ENCODE results near the gene CNTNAP1.
"Not testable (repeated sequence)": the region's sequence is repeated elsewhere in the genome, so short reads cannot be mapped to it uniquely, and the experiment has no call there.

CNTNAP1 gene

DNA sequence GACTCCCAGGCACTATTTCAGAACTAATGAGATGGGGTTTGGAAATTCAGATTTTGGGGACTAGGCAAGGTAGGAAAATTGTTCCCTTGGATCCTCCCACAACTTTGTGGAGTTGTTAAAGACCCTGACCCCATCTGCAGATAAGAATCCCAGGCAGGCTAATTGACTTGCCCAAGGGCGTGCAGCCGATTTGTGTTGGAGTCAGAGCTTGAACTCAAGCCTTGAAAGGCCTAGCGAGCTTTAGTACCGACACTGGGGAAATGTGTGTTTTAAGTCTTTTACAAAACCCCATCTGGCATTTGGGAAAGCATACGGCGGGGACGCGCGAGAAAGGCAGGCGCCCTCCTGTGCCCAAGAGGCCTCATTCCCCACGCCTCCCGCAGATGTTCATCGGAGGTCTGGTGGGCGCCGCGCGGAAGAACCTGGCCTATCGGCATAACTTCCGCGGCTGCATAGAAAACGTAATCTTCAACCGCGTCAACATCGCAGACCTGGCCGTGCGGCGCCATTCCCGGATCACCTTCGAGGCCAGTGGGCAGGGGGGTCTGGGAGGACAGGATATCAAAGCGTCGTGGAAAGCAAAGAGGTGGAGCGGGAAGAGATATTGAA is 4.3 kb downstream of the CNTNAP1 start:
- DNase-seq, result no peak

DNA sequence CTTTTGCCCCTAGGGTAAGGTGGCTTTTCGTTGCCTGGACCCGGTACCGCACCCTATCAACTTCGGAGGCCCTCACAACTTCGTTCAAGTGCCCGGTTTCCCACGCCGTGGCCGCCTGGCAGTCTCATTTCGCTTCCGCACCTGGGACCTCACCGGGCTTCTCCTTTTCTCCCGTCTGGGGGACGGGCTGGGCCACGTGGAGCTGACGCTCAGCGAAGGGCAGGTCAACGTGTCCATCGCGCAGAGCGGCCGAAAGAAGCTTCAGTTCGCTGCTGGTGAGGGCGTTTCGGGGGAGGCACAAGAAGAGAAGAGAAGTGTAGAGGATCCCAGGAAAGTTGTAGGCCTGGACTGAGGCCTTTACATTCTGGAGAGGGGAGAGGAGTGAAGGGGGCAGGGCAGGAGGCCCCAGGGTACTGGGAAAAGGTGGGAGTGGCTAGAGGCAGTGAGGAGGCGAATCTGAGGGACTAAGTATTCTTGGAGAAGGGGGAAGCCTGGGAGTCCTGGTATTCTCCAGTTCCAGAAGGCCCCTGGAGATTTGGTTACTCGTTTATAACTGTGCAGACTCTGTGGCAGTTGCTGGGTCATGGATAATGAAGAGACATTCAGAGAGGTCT is 5.5 kb downstream of the CNTNAP1 start:
- DNase-seq, result no peak

DNA sequence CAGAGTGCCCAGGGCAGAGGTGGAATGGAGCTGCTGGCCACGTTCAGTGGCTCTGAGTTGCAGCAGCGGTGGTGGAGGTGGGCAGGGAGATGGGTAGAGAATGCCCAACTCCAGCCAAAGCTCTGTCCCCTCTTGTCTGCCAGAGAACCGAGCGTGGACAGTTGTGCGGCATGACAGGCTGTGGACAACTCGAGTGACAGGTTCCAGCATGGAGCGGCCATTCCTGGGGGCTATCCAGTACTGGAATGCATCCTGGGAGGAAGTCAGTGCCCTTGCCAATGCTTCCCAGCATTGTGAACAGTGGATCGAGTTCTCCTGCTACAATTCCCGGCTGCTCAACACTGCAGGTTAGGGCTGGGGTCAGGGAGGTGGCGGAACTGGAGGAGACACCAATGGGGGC is 8.3 kb downstream of the CNTNAP1 start:
- DNase-seq, result no peak

DNA sequence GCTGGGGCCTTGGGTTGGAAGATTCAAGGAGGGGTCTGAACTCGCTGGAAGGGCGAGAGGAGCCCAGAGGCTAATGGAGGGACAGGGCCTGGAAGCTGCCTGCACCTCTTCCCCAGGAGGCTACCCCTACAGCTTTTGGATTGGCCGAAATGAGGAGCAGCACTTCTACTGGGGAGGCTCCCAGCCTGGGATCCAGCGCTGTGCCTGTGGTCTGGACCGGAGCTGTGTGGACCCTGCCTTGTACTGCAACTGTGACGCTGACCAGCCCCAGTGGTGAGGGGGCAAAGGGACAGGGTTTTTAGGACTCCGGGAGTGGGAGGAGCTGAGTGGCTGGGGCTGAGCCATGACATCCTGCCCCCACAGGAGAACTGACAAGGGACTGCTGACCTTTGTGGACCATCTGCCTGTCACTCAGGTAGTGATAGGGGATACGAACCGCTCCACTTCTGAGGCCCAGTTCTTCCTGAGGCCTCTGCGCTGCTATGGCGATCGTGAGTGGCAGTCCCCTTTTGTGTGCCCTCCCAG is 8.8 kb downstream of the CNTNAP1 start:
- DNase-seq, result no peak

DNA sequence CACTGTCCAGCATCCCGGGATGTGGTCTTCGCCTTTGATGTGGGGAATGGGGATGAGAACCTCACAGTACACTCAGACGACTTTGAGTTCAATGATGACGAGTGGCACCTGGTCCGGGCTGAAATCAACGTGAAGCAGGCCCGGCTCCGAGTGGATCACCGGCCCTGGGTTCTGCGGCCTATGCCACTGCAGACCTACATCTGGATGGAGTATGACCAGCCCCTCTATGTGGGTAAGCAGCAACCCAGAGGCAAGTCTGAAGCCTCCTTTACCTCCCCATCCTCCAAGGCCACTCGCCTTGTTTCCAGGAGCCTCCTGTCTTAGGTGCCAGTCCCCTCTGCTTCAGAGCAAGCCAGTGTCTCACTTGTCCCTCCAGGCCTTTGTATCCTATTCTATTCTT is 10.2 kb downstream of the CNTNAP1 start:
- no peak for DNase-seq

DNA sequence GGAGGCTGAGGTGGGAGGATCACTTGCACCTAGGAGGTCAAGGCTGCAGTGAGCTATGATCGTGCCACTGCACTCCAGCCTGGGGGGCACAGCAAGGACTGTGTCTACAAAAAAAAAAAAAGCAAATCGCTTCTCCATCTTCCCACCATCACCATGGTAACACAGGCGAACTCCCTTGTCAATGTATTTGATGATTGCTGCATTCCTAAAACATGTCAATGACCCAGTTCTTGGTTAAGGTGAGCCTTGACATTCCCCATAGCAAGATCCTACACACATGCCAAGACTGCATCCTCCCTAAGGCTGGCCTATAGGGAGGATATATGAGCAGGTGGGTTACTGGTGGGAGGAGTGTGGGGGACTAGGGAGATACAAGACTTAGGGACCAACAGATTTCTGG is 12.2 kb downstream of the CNTNAP1 start:
- no peak for DNase-seq

DNA sequence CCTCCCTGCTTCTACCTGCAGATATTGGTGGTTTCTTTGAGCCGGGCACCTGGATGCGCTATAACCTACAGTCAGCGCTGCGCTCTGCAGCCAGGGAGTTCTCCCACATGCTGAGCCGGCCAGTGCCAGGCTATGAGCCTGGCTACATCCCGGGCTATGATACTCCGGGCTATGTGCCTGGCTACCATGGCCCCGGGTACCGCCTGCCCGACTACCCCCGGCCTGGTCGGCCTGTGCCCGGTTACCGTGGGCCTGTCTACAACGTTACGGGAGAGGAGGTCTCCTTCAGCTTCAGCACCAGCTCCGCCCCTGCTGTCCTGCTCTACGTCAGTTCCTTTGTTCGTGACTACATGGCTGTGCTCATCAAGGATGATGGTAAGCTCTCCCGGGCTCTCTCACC is 13.2 kb downstream of the CNTNAP1 start:
- DNase-seq, result no peak

DNA sequence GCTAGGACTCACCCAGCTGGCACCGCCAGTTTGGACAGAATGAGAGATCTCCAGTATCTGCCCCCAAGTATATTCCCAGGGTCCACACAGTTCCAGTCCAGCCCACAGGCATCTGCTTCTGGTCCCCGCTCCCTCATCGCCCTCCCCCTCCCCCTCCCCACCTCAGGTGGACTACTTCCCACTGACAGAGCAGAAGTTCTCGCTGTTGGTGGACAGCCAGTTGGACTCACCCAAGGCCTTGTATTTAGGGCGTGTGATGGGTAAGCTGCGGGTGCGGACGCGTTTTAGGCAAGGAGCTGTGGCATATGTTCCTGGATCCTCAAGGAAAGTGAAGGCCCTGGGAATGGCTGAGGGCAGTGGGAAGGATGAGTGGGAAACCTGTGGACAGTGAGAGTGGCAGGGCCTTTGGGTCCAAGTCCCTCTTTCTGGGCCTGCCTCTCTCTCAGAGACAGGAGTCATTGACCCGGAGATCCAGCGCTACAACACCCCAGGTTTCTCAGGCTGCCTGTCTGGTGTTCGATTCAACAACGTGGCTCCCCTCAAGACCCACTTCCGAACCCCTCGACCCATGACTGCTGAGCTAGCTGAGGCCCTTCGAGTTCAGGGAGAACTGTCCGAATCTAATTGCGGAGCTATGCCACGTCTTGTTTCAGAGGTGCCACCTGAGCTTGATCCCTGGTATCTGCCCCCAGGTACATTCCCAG is 14.9 kb downstream of the CNTNAP1 start:
- DNase-seq, result no peak

DNA sequence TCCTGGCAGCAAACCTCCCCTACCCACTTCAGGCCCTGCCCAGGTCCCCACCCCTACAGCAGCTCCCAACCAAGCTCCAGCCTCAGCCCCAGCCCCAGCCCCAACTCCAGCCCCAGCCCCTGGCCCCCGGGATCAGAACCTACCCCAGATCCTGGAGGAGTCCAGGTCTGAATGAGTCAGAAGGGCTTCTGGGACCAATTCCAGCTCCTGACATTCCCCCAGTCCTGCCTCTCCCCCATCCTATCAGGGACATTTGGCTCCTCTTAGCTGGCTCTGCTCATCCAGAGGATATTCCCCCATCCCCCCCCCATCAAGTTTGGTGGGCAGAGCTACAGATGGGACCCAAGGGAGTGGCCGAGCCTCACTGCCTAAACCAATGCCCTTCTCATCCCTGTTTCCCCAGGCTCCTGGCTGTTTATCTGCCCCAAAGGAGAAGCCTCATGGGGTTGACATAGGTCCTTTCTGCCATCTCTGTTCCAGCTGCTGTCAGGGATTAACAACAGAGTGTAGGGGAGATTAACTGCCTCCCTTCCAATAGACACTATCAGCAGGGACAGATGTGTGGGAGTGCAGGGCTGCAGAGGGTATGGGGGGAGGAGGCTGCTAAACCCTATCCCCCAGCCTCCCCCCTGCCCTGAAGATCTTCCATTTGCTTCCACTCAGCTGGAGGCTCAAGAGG is 16.5 kb downstream of the CNTNAP1 start:
- peak; percentile 34 for DNase-seq

DNA sequence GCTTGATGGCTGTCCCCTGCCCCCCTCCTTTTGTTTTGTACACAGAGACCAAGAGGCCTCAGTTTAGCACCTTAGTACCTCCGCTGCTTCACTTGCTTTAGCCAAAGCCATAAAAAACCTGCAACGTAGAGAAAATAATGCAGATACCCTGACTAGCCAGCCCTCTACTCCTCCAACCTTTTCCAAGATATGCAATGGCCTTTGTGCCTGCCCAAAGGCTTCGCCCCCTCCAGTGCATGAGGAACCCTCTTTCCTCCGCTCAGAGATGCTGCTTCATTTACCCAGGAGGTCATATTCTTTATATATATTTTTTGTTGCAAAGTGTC is 17.0 kb downstream of the CNTNAP1 start:
- DNase-seq, result no peak

DNA sequence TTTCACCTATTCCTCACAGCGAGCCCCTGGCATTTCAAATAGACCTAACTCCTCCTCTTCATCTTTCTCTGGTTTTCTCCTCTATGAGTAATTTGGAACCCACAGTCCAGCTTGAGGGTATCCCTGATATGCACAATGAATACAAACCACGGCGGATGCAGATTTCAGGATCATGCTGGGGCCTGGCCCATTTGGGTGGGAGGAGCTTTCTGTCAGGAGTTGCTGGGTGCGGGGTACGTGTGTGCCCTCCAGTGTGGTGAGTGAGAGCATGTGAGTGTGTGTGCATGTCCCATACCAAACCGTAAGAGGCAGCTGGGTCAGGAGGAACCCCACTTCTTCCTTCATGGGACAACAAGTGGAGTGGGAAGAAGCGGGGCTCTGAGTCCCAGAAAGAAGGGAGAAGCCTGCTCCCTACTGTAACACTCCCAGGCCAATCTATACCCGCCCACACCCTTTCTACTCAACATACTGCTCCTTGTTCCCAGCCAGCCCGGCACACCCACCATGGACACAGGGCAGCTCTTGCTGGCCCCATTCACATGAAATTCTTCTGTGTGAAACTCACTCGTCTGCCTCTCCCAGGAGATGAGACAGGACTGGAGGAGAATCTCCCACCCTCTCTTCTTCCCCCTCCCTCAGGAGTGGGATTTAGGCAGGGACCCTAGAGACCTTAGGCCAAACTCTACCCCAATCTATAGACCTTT is 18.4 kb downstream of the CNTNAP1 start:
- DNase-seq, result peak; percentile 42

DNA sequence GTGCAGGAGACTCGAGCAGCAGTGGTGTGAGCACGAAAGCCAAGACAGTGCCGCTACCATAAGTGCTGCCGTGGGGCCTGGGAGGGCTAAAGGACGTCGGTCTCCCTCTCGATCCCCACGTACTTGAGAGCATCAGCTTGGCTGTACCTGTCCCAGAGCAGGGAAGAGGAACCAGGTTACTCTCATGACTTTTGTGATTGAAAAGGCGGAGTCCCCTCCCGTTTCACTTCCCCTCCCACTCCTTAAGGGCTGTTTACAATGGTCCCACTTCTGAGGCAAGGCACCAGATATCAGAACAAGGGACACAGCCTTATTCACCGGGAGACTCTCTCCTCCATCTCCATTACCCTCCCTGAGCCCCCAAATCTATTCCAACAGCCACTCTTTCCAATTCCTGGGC is 20.1 kb downstream of the CNTNAP1 start:
- DNase-seq, result peak; percentile 45

DNA sequence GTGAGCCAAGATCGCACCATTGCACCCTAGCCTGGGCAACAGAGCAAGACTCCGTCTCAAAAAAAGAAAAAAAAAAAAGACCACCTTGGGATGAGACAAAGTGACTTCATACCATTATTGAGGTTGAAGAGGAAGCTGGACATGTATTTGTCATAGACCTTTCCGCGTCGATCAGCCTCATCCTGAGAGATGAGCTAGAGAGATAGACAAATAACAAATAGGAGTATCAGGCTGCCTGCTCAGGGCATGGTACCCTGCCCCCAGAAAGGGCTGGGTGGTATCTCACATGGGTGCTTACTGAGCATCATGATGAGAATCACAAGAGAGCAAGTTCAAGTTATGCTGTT is 22.1 kb downstream of the CNTNAP1 start:
- DNase-seq, result no peak

DNA sequence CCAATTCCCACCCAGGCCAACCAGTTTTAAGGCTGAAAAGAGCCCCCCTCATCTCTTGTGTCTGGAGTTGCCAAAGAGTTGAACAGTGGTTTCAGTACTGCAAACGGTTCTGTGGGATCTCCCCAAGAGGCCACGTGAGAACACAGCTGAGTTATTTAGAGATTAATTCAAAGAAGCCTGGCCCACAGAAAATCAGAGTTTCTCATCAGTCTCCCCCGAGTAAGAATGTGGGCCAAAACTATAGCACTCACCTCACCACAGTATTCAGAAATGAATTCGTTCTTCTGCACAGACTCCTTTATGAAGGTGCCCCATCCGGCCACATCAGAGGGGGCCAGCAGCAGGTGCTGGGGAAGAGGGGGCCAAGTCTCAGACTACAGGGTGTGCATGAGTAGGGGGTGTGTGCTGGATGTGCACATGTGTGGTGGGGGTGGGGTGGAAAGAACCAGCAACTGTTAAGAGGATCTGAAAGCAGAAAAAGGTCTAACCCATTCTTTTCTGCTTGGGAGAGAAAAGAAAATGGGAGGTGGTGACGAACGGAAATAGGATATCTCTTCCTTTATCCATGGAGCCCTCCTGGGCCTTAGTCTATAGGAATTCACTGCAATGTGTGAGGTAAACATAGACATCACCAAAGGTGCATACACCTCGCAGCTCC is 22.6 kb downstream of the CNTNAP1 start:
- DNase-seq, result no peak

DNA sequence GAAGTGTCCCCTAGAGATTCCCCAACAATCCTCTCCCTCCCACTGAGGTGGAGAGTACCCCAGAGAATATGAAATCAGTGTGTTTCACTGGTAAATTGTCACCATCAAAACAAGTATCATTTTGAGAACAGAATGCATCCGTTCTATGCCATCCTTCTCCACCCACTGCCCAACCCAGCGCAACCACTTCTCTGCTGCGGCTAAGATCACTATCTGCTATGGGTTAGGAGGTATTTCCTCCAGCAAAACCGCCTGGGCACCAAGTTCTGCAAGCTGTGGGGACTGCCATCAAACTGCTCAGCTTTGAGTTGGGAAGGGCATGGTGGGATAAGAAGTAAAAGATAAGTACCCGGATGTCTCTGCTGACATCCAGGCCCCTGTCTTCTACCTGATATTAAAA is 24.4 kb downstream of the CNTNAP1 start:
- peak; percentile 78 for DNase-seq

DNA sequence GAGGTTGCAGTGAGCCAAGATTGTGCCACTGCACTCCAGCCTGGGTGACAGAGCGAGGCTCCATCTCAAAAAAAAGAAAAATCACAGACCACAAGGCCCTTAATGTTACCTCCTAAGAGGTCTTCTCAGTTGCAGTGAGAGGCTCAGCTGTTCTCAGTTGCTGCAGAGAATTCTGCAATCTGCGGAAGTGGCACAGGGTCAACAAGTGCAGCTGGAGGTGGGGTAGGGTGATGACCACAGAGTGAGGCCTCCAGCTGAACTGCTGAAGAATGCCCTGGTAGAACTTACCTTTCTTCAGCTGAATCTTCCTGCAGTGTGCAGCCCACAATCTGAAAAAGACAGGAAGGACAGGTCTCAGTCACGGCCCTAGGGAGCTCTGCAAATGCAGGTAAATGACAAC is 26.3 kb downstream of the CNTNAP1 start:
- no peak for DNase-seq

DNA sequence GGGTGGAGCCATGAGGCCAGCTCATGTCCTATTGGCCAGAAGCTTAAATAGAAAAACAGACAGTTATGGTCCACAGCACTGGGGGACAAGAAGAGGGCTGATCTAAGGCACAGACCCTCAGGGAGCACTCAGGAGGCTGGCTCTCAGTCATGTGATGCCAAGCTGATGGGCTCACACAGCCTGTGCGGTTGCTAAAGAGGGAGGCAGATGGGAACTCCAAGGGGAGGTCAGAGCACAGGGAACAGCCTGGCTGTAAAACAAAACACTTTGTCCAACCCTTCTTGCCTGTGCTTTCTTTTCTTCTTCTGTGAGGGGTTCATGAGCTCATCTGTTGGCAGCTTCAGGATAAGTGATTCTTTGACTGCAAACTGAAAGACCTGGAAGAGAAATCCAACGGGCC is 27.2 kb downstream of the CNTNAP1 start:
- DNase-seq, result no peak

DNA sequence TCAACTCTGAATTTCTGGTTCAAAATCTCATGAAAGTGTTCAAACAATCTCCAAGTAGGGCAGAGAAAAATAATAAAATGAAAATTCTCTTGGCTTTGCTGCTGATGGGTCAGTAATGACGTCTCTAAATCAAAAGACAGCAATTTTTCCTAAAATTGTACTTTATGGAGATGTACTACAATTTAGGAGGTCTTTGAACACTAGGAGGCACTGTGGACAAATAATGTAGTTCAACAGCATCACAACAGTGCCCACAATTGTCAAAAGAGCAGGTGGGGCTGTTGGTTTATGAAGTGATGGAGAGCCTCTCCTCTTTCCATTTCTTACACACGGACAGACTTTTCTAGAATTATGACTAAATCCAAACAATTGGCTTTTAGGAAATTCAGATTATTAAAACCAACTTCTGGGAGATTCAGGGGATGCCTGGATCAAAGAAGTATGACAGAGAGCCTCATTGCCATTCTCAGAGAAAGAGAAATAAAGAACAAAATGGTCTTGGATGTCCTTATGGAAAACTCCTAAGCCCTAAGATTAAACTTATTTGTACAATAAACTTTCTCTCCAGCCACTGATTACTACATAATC is 38.8 kb downstream of the CNTNAP1 start:
- DNase-seq, result no peak

DNA sequence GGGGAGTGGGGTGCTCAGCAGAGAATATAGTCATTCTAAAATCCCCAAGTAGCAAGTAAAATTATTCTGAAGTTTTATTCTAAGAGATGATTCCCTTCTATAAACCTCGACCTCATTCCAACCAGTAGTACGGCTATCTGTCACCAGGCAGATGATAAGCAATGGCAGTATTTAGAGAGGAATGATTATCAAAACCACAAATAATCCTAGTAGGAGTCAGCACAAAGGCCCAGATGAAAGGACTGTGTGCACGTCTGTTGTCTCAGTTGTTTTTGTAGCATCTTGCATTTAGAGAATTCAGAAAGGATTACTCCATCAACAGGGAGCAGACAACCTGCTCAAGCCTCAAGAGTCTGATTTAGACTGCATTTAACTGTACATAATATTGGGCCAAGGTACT is 41.3 kb downstream of the CNTNAP1 start:
- DNase-seq, result no peak

DNA sequence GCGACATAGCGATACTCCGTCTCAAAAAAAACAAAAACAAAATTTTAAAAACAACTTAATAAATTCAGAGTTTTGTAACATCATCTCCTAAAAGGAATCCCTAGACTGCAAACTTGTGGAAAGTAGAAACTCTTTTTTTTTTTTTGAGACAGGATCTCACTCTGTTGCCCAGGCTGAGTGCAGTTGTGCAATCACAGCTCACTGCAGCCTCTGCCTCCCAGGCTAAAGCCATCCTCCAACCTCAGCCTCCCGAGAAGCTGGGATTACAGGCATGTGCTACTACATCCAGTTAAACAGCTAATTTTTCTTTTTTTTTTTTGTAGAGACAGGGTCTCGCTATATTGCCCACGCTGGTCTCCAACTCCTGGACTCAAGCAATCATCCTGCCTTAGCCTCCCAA is 42.8 kb downstream of the CNTNAP1 start:
- DNase-seq, result no peak

DNA sequence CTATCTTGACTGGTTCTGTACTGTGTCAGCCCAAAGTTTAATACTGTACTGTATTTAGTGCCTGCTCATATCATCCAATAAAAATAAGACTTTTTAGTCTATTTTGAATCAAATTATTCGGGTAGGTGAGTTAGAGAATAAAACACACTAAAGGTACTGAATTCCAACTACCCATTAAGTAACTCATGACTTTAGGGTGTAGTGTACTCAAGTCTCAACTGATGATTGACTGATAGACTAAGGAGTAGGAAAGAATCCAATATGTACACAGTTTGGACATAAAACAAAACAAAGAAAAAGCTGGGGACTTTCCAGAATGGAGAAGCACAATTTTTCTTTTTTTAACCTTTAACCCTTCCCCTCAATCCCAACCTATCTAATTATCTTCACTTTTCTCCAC is 58.4 kb downstream of the CNTNAP1 start:
- no peak for DNase-seq

DNA sequence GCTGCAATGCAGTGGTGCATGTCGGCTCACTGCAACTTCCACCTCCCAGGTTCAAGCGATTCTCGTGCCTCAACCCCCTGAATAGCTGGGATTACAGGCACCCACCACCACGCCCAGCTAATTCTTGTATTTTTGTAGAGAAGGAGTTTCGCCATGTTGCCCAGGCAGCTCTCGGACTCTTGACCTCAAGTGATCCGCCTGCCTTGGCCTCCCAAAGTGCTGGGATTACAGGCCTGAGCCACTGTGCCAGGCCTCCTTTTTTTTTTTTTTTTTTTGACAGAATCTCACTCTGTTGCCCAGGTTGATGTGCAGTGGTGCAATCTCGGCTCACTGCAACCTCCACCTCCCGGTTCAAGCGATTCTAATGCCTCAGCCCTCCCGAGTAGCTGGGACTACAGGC is 60.6 kb downstream of the CNTNAP1 start:
- DNase-seq, result not testable (repeated sequence)

Measured in activated CD8-positive, alpha-beta memory T cell treated with anti-CD3 and anti-CD28 coated beads, Interleukin-2, amount 50 U/mL, for 48 hours (primary cell).